HG03103 (cell line): ENCODE results near the gene TBPL1.
"Not testable (repeated sequence)": the region's sequence is repeated elsewhere in the genome, so short reads cannot be mapped to it uniquely, and the experiment has no call there.

ENCODE experiments used
- ATAC-seq: cut with Tn5 transposase; IDR thresholded peaks from one replicate; pipeline ENCODE4 v1.9.1; 2021; ENCODE audit warnings: low read depth; ENCODE audit not compliant: unreplicated experiment

TBPL1 gene

DNA sequence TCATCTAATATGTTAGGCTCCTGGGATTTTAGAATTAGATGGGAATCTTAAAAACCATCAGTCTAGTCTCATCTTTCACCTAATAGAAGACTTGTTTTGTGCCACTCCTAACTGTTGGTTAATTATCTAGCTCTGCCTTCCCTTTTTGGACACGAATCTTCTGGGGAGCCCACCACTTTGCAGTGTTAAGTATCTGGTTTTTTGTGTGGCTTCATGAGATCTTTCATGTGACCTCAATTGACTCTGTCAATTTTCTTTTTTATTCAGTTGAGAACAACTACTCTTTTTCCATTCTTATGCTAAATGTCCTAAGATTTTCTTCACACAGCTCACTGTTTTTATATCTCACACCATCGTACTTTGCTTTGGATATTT is 16.9 kb downstream of the TBPL1 start:
- ATAC-seq = no peak

DNA sequence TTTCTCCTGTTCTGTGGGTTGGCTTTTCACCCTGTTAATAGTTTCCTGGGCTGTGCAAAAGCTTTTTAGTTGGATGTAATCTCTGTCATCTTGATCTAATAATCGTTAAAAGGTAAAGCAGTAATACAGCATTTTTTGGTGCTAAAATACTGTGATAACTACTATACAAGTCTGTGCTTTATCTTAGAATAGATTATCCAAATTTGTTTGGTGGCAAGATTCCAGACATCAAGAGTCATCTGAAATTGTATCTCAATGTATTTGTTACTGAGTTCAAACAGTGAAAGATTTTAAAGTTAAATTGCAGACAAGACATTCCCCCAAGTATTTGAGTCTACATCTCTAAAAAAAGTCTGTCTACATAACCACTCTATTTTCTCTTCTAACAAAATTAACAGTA is 18.8 kb downstream of the TBPL1 start:
- no peak for ATAC-seq

DNA sequence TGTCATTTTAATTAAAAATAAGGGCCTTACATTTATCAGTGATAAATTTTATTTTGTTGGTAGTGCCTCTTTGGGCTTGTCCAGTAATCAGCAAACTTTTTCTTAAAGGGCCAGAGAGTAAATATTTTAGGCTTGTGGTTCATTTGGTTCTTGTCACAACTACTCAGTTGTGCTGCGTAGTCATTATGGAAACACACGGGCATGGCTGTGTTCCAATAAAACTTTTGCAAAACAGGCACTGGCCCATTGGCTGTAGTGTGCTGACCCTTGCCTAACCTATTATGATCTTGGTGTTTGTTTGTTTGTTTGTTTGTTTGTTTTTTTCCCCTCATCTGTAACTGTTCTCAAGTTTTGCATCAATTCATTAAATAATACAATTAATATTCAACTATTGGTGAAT is 19.4 kb downstream of the TBPL1 start:
- no peak for ATAC-seq

DNA sequence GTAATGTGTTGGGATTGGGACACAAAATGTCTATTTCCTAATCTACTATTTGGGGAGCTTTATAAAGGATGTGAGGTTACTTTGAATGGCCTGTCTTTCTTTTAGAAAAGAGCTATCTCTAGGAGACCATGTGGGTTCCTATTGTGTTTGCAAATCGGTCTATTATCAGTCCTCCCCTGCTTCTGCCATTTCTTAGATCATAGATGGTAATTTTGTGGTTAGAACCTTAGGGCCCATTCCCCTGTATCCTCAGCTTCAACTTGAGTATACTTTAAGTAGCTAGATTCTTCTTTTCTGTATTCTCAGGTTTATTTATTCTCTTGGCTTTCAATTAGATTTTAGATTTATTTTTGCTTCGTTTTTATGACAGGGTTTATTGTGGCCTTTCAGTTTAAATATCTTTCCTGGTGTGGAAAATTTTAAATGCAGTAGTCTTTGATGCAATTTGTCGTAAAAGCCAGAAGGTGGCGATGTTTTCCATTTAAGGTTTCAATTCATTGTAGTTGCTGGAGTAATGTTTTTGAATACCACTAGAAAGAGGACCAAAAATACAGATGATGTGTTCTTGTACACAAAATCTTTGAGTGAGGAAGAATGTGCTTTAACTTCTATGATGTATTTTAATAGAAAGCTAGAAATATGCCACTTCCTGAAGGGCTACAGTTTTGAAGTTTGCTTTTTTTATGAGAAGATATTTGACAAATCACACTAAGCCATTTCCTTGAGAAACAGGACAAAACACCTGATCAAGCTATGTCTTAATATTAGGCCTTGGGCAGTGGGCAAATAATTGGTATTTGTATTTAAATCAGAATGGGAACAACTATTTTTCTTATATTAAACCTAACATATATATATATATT is 20.3 kb downstream of the TBPL1 start:
- ATAC-seq = peak; percentile 57

DNA sequence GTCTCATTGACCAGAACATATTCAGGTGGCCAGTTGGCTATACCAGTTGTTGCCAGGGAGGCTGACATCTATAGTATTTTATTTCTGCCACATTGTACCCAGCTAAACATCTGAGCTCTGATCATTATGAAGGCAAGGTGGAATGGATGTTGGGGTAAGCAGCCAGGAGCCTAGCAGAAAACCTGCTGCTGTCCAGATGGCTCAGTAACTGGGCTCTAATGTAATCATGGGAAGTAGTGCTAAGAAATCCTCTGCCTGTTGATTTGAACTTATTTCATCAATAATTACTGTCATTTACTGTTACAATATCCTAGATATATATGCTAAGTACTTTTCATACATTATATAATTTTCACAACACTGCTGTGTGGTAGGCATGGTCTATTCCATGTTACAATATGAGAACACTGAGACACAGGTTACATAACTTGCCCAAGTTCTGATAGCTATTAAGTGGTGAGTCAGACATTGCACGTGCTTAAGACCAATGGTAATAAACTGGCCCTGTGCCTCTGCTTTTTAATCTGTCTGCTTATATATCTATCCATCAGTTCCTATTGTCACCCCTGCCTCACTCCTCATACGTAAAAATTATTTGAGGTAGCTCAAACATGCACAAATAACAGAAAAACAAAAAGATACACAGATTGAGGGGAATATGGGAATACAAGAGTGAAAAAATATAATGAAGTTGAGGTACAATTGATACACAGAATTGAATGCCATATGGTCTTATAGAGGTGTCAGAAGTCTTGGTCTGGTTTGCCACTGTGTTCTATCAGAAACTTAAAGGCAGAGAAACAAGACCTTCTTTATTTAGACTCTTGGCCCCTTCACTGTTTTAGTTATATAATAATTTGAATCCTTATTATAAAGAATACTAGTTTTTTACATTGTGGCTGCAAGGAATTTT is 25.2 kb downstream of the TBPL1 start:
- ATAC-seq = no peak

DNA sequence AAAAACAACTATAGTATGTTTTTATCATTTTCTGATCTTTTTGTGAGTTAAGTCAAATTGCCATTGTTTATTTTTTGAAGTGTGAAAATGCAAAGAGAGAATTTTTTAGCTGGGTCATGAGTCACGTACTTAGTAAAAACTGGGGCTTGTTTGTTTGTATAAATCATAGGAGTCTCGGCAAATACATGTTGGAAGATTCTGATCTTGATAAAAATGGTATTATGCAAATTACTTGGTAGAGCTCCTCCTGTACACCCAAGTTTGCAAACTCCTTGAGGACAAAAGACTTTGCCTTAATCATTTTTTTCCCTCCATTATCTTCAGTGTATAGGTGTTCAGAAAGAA is 25.8 kb downstream of the TBPL1 start:
- no peak for ATAC-seq

DNA sequence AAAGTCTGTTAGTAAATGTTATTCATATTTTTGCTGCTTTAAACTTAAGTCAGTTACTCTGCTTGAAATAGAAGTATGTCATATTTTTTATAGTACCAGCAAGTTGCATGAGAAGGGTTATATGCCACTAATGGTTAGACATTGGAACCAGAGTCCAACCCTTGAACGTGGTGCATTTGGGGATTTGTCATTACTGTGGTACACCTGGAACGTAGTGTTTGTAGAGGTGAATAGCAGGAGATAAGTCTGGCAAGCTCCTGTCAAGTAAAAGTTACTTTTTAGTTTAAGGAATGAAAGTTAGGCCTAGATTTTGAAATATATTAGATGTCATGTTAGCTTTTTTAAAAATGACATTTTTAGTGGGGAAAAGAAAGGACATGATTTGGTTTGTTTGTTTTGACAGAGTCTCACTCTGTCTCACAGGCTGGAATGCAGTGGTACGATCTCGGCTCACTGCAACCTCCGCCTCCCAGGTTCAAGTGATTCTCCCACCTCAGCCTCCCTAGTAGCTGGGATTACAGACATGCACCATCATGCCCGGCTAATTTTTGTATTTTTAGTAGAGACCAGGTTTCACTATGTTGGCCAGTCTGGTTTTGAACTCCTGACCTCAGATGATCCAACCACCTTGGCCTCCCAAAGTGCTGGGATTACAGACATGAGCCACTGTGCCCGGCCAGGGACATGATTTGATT is 26.4 kb downstream of the TBPL1 start:
- not testable (repeated sequence) for ATAC-seq

DNA sequence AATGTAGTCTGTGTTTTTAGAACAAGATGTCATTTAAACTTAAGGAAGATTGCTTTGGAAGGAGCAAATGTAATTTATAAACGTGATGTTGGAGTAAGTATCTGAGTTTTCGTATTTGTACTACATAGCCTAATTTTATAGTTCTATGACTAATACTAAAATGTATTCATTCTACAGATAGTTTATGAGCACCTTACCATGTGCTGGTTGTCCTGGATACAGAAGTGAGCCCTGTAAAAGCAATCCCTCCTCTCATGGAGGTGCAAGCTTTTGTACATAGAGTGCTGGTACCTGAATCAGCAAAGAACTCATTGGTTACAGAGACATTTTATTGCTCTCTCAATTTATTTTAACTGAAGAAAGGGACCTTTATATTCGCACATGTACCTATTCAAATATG is 27.1 kb downstream of the TBPL1 start:
- ATAC-seq = no peak

DNA sequence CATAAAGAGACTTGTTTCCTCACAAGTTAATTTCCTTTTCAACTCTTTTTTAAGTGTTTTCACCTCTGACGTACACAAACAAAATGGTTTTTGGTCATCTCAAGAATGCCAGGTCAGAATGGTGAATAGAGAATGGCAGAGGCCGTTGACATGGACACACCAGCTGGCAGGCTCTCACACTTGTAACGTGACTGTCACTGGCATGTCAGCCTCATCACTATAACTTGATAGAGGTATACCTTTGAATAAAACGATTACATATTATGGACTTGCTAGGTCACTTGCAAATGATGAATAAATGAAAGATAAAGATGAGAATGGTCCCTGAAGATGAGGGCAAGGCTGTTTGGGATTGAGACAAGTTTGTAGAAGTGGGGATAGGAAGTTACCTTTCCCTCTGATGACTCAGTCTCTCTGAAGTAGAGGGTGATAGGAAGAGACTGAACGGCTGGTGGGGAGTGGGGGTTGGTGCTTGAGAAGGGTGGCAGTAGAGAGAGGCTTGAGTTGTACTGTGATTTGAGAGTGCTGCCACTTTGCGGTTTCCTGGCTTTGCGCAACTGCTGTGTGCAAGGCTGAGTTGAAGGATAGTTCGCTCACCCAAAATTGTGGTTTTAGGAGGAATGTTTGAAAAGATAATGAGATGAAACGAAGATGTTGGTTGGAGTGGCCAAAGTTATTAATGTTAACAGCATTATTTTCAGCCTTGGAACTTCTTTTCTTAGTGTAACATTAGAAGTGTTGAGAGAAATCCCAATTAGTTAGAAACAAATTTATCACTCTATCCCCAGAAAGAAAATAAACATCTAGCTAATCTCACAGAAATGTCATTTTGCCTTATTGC is 30.3 kb downstream of the TBPL1 start:
- no peak for ATAC-seq

DNA sequence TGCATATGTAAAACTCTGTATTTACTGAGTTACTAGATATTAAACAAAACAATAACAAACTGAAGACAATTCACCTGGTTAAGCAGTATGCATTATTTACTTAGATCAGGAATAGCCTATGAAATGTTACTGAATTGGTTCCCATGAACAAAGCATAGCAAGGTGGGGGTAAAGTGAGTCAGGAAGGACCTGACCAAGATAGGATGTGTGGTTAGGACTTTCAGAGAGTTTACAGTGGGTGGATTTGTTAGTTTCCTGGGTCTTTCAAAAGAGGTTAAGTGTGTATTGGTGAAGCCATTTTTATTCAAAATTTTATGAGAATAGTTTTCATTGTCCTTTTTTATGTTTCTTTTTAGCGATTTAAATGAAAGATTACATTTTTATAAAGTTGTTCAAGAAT is 32.9 kb downstream of the TBPL1 start:
- ATAC-seq = no peak

DNA sequence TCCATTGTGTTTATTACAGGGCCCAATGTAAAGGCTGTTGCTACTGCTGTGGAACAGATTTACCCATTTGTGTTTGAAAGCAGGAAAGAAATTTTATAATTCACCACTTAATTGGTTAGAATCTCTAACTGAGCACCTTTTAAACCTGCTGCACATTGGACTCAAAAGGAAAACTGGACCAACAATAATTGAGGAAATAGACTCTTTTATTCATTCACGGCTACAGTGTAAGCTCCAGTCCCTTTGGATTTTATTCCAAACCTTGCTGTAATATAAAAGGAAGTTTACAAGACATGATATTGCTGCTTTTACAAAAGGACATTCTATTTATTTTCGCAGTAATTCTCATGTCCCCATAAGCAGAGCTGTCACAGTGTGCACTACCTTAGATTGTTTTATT is 33.9 kb downstream of the TBPL1 start:
- ATAC-seq = no peak

DNA sequence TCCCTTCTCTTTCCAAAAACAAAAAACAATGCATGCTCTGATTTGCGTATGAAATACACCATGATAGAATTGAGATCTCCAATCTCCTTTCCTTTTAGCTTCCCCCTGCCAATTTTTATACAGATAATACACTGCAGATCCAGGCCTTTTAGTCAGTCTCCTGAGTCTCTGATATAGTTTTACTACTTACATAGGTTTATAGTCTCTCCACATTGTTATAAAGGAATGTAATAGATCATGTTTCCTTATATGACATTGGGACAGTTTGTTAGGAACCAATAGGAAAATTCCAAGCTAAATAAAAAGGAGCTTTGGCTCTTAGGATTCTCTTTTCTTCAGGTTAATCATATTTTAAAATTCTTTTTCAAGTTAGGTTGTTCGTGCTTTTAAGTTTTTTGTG is 36.5 kb downstream of the TBPL1 start:
- ATAC-seq = no peak

DNA sequence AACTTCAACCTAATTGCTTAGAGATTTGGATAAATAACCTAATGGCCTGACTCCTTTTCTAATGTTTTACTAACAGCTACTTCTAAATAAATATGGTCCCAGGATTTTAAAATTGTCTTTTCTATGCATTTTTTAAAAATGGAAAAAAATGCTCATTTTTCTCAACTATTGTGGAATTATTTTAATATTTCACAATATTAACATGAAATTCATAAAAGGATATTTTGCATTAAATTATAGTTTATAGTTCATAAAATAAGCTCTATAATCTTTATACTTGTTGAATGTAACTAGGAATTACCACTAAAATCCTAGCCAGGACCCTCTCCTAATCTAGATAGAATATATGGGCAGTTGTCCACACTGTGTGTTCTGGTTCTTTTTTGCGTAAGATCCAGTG is 37.3 kb downstream of the TBPL1 start:
- no peak for ATAC-seq

DNA sequence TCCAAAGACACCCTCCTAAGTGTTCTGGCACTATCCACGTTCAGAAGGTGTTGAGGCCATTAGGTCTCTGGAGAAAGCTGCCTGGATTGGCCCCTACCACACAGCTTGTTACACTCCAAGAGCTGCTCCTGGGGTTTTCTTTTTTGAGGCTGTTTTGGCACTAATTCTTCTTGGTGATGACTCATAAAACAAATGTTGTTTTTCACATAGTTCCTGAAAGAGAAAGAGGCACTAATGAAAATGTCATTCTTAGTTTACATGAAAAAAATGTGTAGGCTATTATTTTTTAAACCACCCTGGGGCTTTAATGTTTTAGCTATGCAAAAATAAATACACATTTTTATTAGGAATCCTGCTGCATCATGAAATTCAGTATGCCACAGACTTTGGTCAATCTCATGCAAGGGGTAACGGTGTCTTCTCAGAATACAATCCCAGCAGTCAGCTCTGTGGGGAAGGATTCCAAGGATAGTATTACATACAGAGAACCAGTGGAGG is 38.1 kb downstream of the TBPL1 start:
- ATAC-seq = no peak

DNA sequence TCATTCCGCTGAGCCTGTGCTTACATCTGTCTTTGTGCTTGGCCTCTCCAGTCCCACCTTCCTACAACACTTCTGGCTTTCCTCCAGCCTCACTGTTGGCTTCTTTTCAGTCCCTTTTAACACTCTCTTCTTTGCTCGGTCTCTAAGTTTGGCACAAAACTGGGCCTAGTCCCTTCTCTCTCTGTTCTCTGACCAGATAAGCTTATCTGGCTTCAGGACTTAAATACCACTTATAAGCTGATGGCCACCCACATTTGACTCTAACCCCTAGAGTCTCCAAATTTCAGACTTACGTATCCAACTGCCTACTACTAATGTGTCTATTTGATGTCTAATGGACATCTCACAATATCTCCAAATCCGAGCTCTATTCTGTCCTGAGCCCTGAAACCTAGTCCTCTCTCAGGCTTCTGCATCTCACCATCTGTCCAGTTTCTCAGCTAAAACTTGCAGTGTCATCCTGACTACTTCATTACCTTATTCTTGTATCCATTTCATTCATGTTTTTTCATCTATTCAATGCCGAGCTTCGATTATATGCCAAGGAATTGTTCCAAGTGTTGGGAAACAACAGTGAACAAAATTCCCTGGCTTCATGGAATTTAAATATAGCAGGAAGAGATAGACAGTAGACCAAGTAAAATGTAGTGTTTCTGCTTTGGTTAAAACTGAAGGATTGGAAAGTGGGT is 40.1 kb downstream of the TBPL1 start:
- no peak for ATAC-seq

DNA sequence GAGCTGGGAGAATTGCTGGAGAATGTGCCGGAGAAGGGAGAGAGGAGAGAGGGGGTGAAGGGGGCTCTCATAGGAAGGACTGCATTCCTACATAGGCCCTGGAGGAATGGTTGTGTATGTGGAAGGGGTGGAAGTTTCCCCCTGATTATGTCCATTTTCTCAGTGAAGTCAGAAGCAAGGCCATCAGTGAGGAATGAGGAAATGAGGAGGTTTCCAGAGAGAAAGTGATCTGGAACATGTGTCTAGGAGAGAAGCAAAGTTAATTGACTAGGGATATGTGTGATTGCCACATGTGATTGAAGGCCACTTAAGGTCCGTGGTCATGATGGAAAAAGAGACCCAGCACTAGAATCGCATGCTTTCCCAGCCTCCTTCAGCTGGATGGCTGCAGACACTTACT is 42.3 kb downstream of the TBPL1 start:
- ATAC-seq = no peak

DNA sequence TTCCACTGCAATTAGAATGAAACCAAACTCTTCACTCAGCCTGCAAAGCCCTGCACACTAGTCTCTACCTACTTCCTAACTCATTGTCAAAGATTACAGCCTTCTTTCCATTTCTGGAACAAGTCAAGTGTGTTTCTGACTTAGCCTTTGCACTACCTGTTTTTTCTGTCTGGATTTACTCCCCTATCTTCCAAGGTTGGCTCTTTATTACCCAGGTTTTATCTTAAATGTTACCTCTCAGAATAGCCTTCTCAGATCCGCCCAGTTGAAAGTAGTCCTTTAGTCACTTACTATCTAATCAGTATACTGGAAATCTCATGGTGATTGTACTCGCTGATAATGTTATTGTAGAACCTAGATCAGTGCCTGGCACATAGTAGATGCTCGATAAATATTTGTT is 42.7 kb downstream of the TBPL1 start:
- no peak for ATAC-seq

DNA sequence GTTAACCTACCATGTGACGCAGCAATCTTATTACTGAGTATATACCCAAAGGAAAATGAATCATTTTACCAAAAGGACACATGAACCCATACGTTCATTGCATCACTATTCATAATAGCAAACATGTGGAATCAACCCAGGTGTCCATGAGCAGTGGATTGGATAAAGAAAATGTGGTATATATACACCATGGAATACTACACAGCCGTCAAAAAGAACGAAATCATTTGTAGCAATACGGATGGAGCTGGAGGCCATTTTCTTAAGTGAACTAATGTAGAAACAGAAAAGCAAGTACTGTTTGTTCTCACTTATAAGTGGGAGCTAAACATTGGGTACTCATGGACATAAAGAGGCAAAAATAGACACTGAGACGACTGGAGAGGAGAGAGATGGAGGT is 44.2 kb downstream of the TBPL1 start:
- ATAC-seq = no peak

DNA sequence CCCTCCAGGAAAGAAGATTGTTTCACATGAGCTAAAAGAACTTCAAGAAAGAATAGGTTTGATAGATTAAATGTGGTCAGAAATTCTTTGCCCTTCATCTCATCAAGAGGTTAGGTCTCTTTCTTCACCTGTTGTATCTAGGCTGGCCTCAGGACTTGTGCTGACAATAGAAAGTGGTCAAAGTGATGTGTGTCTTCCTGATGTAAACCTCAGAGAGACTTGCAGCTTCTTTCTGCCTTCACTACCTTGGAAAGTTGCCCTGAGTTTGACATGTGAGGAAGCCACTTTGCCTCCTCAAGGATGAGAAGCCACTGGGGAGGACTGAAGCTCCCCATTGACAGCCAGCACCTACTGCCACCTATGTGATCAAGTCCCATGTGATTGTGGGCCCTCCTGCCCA is 46.3 kb downstream of the TBPL1 start:
- no peak for ATAC-seq

DNA sequence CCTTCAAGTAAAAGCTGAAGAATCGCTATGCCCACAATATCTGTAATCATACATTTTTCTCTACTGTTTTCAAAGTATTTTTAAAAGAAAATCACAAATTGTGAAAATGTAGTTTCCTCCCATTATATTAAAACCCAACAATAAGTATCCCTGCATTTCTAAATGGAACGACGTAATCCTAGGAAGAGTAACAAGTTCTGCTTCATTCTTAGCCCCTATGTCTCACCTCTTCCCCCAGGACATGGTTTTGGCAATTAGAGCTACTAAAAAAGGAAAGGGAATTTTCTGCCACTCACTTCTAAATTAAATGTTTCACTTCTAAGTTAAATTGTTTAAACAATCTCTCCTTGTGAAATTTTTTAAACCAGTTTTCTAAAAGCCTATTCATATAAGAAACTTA is 47.4 kb downstream of the TBPL1 start:
- no peak for ATAC-seq
